NCI-H2227 treated with DMSO at 0.1 percent for 48 hours (cell line): Measurements from ENCODE around the gene CPED1.
A peak's percentile ranks its signal among the peaks of the same experiment; 100 is the strongest.
"Not testable (repeated sequence)": the region's sequence is repeated elsewhere in the genome, so short reads cannot be mapped to it uniquely, and the experiment has no call there.

Experiments
- DNase-seq: peaks from one replicate; lab custom pipeline; 2025; lab: John Stamatoyannopoulos, UW

The CPED1 gene

DNA sequence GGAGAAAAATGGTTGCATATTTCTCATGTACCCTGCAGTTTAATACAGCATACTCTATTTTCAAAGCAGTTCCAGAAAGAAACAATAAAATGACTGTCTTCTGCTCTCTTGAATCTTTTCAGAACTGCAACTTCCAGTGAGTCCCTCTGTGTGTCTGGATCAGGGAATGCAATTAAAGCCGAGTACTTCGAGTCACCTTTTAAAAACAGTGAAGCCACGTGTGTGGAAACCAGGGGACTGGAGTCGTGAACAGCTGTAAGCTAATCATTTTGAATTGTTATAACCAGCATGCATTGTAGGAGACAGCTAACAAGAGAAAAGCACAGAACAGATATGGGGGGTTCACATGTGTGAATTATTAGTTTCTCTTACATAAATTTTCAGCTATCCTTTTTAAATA is 109.1 kb downstream of the CPED1 start:
- DNase-seq, result no peak

DNA sequence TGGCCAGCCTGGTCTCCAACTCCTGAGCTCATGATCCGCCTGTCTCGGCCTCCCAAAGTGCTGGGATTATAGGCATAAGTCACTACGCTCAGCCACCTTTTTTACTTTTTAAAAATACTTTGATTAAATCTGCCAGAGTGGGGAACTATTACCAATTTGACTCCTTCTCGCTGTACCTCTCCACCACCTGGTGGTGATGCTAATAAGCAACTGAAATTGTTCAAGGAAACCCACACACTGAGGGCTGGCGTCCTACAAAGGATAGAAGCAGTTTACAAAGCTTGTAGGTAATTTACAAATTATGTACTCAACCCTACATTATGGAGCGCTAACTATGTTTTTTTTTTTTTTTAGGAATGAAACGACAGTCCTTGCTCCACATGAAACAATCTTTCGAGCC is 111.1 kb downstream of the CPED1 start:
- DNase-seq, result no peak

DNA sequence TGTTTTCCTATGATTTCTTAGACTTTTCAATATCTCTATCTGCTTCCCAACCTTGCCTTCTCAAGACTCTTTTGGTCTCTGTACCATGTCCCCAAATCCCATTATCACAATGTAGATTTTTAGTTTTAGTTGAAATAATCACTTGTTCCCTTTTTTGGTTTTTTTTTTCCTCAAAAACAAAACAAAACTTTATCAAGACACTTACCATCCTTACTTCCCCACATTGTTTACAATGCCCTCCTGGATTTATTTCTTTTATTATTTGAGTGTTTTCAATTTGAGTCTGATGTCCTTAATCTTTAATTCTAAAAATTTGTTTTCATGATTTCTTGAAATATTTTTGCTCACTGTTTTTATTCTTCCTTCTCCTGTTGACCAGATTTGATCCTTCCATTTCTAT is 112.6 kb downstream of the CPED1 start:
- DNase-seq, result no peak

DNA sequence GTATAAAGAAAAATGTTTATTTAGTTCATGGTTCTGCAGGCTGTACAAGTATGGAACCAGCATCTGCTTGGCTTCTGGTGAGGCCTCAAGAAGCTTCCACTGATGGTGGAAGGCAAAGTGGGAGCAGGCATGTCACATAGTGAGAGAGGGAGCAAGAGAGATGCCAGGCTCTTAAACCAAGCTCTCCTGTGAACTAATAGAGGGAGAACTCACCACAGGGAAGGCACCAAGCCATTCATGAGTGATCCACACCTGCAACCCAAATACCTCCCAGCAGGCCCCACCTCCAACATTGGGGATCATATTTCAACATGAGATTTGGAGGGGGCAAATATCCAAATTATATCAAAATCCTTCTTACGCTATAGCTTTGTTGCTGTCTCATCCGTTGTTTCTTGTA is 113.1 kb downstream of the CPED1 start:
- DNase-seq, result no peak

DNA sequence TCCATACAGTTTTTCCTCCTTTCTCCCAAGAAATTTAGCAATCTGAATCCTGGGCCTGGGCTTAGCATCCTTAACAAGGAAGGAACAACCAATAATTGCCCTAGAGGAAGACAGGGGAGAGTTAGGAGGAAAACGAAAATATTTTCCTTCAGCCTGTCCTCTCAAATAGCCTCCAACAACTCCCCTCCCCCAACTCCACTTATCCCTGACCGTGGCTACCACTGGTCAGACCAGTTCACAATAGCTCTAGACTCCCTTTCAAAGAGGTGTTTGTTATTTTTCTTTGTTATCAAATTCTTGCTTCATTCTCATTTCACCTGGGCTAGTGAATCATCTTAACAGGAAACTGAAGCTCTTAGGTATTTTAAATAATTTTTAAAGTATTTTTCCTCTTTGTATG is 114.1 kb downstream of the CPED1 start:
- DNase-seq, result no peak

DNA sequence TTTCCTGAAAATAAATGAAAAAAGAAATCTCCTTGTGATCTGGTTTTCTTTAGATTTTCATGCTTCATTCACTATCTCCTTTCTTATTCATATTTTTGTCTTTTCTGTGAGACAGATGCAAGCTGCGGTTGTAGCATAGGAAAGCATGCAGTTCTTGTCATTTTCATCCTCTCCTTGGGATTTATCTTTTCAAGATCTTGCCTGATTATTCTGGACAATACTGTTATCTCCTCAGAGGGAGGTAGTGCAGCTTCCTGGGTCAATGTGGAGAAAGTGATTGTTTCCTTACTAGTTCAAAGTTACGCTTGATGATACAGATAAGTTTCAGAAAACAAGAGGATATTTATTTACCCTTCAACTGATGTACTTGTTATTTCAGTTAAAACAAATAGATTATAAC is 114.6 kb downstream of the CPED1 start:
- no peak for DNase-seq

DNA sequence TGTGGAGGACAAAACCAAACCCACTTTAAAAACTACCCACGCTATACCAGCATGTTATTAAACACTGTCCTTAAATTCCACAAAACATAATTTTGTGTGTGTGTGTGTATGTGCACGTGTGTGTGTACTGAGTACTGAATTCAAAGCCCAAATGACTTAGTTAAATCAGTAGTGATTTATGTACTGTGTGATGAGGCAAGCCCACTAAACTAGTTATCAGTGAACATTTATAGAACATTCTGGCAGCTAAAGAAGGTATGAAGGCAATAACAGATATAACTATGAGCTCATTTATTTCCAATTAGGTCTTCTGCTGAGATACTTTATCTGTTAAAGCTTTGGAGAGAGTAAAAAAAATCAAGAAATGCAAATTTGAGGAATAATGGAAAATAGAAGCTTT is 115.1 kb downstream of the CPED1 start:
- no peak for DNase-seq

DNA sequence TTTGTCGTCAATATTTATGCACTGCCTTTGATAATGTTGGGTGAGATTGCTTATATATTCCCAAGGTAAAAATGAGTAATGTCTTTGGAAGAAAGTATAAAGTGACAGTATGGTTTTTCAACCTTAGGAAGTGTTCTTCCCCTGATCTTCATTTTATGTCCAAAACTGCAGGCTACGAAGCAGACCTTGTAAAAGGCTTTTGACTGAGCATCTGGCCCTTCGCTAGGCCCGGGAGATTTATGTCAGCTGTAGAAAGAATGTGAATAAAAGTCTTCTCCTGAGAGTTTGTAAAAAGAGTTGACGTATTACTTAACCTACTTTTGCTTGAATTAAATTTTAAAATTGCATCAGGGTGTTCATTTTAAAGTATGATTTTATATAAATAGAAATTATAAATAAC is 116.8 kb downstream of the CPED1 start:
- DNase-seq, result no peak

DNA sequence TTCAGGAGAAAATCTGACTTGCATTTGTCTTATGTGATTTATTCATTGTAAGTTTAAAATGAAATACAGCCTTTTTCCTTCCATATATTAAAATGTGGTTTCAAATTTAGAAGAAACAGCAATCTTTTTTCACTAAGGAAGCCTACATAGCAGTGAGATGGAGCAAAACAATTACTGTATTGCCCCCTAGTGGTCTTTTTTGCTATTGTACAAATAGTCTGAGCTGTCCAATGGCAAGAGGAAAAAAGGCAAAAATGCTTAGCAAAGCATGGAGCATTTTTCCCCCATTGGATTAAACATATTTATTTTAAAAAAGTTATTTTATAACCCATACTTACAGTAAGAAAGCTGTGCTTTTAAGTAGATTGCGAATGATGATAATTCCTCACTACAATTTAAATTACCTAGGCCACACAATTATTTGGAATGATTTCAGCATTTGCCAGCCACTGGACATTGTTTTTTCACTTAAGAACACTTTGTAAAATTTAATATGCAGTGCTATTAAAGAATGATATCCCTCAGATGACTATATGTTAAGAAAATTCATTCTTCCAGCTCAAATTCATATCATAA is 119.5 kb downstream of the CPED1 start:
- peak; percentile 76 for DNase-seq

DNA sequence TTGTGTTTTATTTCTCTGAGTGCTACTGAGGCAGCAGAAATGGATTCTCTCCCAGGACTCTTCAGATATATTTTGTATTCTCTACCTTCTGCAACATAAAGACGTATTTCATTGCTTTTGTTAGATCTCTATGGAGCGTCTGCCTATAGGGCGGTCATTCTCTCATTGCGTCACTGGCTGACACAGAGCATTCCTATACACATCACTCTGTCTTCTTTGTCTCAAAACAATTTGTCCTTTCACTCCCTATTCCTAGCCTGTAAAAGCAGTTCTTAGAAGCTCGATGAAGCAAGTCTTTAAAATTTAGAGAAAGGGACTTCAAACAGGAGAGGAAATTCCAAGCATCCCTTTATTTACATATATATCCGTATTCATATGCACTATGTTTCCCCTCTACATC is 120.6 kb downstream of the CPED1 start:
- DNase-seq, result no peak

DNA sequence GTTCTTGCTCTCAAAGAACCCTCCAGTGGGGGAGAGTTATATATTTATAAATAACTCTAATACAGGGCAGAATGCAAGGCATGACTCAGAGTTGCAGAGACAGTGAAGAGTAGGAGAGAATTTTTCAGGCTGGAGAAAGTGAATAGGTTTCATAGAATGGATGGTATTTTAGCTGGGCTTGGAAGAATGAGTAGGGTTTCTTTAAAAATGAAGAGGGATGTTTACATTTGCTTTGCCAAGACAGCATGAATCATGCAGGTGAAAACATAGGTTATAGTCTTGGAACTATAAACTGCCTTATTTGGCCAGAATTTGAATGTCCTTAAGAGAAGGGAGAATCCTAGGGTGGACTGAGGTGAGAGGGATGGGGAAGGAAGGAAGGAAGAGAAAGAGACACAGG is 124.8 kb downstream of the CPED1 start:
- DNase-seq, result no peak

DNA sequence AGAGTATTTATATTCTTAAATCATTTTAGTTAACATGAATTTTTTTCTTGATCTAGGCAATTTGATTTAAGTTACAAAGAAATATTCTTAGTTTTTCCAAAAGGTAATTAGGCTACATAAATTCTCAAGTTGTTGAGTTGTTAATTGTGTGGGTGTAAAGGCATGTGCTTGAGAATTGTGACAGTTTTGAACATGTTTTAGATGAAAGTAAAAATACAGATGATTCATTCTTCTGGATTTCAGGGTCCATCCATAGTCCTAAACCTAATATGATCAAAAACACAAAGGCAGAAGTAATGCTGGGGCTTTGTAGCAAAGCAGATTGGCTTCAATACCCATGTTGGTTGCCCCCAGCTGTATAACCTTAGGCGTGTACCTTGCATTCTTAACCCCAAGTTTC is 127.9 kb downstream of the CPED1 start:
- no peak for DNase-seq

DNA sequence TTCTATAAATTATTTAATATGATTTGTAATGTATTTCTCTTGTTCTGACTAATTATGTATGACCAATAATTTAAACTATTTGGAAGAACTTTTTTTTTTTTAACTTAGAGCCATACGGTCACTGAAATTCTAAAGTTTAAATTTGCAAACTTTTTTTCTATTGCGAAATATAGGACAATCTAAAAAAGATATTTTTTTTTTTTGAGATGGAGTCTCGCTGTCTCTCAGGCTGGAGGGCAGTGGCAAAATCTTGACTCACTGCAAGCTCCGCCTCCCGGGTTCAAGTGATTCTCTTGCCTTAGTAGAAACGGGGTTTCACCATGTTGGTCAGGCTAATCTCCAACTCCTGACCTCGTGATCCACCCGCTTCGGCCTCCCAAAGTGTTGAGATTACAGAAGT is 130.5 kb downstream of the CPED1 start:
- DNase-seq, result no peak

DNA sequence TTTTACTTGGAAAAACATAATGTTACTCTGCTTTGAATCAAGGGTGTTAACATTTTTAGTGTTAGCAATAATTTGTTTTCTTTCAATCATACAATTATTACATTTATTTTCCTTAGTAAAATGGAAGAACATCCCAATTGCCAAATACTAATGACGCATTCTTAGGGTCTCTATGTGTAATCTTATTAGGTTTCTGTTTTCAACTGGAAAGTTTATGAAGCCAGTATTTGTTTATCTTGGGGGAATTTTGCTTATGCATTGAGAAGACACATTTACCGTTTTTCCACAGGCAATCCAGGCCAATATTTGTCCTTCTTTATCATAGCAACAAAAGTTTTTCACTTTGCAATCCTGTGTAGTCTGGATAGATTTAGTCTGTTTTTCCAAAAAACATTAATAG is 134.5 kb downstream of the CPED1 start:
- DNase-seq, result no peak

DNA sequence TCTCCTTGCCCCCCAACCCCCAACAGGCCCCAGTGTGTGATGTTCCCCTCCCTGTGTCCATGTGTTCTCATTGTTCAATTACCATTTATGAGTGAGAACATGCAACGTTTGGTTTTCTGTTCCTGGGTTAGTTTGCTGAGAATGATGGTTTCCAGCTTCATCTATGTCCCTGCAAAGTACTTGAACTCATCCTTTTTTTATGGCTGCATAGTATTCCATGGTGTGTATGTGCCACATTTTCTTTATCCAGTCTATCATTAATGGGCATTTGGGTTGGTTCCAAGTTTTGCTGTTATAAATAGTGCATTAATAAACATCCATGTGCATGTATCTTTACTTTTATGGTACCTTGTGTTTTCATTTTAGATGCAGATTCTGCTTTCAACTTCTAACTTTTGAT is 136.9 kb downstream of the CPED1 start:
- not testable (repeated sequence) for DNase-seq

DNA sequence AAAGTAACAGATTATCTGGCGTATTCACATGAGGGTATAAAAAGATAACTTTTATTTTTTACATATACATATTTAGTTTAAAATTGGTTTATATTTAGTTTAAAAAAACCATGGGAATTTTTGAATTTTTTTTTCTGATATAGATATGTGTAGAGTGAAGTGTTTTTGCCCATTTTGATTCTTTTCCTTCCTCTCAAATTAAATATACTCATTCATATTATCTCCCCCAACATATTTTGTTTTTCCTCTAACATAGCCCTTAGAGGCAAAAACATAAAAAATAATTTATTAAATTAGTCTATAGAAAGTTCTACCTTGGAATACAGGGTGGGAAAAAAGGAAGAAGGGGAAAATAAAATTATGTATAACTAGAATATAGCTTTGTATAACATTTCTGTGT is 137.7 kb downstream of the CPED1 start:
- DNase-seq, result no peak

DNA sequence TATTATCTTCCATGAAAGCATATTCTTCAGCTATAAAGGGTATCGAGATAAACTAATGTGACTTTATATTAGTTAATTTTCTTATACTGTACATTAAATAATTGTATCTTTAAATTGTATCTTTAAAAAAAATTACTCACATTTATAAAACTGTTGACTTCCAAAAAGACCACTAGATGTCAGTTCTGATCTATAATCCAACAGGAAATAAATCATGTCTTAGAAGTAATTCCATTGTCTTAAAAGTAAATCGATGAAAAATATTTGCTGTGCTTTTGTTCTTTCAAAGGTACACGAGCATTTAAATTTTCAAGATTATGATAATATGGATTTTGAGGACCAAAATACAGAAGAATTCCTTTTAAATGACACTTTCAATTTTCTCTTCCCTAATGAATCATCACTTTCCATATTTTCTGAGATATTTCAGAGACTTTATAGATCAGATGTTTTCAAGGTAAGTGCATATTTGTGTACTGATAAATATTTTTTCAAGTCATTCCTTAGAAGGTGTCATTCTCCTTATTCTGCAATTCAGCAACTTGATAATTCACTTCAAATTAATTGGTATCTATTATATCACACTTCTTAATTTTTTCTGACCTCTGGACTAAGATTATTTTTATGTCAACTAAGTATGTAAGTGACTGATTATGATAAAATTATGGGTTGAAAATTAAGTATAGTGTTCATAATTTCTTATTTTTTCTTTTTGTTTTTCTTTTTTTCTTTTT is 138.5 kb downstream of the CPED1 start:
- DNase-seq, result peak; percentile 39

DNA sequence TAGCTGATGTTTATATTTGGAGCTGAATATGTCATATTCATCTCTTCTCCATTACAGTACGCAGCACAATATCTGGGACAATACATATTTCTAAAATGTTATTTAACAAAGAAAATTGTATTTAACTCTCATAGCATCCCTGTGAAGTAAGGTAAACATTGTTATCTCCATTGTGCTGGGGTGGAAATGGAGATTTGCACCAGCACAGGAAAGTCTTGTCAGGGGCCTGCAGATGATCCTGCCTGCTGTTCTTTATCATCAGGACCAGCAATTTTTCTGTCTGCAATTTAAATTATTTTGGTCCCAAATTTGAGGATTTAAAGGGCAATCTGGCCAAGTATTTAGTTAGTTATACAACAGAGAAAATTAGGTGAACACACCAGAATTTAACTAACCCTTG is 144.4 kb downstream of the CPED1 start:
- no peak for DNase-seq

DNA sequence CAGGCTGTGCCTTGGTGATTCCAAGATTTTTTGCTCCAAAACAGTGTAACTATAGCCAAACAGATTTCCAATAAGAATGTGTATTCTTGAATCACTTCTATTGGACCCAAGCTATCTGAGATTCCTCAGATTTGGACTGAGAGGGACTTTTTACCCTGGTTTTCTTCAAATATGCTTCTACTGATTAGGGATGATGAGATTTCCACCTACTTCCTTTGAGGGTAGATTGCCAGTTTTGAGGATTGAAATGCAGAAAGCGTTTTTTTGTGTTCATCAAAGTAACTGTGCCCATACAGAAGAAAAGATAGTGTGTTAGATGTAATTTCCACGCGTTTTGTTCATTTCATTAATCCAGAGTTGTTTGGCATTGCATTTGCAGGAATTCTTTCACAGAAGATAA is 144.9 kb downstream of the CPED1 start:
- DNase-seq, result no peak

DNA sequence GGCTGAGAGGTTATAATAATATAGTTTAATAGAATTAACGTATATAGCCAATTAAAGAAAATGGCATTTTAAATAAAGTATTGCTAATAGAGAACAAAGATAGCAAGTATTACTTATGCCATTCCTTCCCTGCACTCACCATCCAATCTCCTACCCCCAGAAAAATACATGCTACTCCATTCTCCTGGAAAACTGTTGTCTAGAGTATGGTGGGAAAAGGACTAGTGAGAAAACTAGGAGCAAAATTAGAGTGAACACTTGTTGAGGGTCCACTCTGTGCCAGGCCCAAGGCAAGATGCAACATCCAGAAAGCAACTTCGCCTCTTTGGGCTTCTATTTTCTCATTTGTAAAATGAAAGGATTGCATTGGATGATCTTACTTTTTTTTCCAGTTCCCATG is 149.1 kb downstream of the CPED1 start:
- no peak for DNase-seq

DNA sequence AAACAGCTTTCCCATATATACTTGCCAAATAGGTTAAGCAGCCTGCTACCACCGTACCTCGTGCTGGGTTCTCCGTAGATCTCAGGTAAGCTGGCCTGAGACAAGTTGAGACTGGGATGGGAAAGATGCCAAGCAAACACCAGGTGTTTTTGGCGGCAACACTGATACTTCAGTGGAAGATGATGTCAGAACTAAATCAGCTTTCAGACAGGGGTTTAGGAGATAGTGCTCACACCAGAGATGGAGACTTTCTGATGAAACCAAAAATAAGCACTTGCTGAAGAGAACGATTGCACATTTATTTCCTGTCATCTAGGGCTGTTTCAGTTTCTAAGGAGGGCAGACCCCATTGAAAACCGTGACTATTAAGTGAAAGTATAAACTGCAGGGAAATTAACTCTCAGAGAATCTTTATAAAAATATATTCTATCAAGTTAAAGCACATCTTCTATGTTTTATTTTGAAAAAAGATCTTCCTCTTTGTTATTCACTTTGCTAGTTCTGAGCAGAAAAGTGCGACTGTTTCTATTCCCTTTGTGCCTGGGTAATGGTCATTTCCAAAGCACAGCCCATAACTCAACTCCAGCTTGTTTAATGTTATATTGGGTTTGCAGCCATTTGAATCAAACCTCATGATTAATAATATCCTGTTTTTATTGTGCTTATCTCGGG is 149.9 kb downstream of the CPED1 start:
- no peak for DNase-seq

DNA sequence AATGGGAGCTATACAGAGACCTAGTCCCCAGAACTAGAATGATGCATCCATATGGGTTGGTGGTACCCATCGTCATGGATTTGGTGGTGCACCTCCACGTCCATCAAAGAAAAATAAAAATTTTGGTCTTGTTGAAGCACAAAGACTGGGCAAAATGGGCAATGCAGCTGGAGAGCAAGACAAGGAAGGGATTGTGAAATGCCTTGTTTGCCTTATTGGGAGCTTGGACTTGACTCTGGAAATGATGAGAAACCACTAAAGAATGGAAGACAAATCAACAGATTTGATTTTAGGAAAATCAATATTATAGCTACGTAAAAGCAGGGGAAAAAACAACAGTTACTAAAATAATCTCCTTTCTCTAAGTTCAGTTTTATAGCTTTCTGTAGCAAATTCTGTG is 150.9 kb downstream of the CPED1 start:
- no peak for DNase-seq

DNA sequence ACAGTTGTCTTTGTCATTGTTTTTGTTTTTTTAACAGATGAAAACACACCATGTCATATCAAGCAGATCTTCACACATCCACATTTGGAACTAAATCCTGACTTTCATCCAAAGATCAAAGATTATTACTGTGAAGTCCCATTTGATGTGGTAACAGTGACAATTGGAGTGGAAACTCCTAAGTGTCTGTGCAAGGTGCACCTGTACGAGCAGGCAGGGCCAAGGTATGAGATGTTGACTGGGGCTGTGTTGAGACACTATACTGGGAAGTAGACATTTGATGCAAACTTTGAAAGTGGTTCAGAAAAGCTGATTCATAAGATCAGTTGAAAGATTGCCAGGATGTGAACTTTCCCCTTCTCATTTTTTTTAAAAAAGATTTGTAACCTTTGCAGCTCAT is 152.3 kb downstream of the CPED1 start:
- no peak for DNase-seq

DNA sequence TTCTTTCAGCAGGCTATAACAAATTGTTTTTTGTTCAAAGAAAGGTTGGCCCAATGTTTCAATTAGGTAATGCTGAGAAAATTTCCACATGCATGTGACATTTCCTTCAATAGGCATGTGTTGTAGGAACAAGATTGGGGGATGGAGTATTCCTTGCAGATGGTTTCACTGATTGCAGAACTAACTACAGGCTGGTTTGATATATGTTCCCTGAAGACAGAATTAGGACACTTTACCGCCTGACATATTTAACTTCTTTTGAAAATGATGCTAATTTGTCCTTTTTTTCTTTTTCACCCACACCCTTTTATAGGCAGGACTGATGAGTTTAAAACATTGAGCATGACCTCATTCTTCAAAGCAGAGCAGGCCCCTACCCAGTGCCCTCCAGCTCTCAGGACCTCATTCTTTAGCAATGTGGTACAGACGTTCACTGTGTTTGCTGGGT is 163.3 kb downstream of the CPED1 start:
- DNase-seq, result no peak
